H9 (cell line): ENCODE measurements around the gene RNF213. TPM values are rescaled to one million over a fixed set of nuclear protein-coding genes. Genes with fewer than 3 reads are reported as not detected.
A peak's percentile ranks its signal among the peaks of the same experiment; 100 is the strongest.

Experiments
- DNase-seq: peaks from one replicate; pipeline ENCODE4 v3.0.0-alpha.2; 2017
- H2AFZ ChIP-seq: one replicate; pipeline ENCODE4 v1.6.1; 2013; ENCODE audit warnings: mild to moderate bottlenecking, low read length, control low read depth, moderate library complexity
- H2AK5ac ChIP-seq: 2 replicates; pipeline ENCODE4 v1.6.1; 2013; ENCODE audit warnings: low read length, control low read depth, mixed read lengths; ENCODE audit not compliant: insufficient read length
- H2BK120ac ChIP-seq: one replicate; pipeline ENCODE4 v1.6.1; 2013; ENCODE audit warnings: low read depth, mild to moderate bottlenecking, low read length, control low read depth, inconsistent platforms; ENCODE audit not compliant: poor library complexity, severe bottlenecking
- H2BK12ac ChIP-seq: 2 replicates; pipeline ENCODE4 v1.6.1; 2013; ENCODE audit warnings: low read length, control low read depth, mixed read lengths, low read depth; ENCODE audit not compliant: insufficient read length
- H2BK15ac ChIP-seq: 2 replicates; pipeline ENCODE4 v1.6.1; 2013; ENCODE audit warnings: low read depth, low read length, control low read depth
- H2BK20ac ChIP-seq: one replicate; pipeline ENCODE4 v1.6.1; 2013; ENCODE audit warnings: low read depth, mild to moderate bottlenecking, low read length, control low read depth, inconsistent platforms; ENCODE audit not compliant: poor library complexity, severe bottlenecking
- H2BK5ac ChIP-seq: 2 replicates; pipeline ENCODE4 v1.6.1; 2013; ENCODE audit warnings: low read length, control low read depth, mixed read lengths; ENCODE audit not compliant: insufficient read length
- H3K14ac ChIP-seq: 2 replicates; pipeline ENCODE4 v1.6.1; 2013; ENCODE audit warnings: low read length, control low read depth; ENCODE audit not compliant: insufficient read depth
- H3K18ac ChIP-seq: 2 replicates; pipeline ENCODE4 v1.6.1; 2013; ENCODE audit warnings: low read depth, mild to moderate bottlenecking, mixed read lengths, low read length, control low read depth; ENCODE audit not compliant: insufficient read length
- H3K23ac ChIP-seq: 2 replicates; pipeline ENCODE4 v1.6.1; 2013; ENCODE audit warnings: low read length, control low read depth, mixed read lengths, low read depth; ENCODE audit not compliant: insufficient read length
- H3K23me2 ChIP-seq: 2 replicates; pipeline ENCODE4 v1.6.1; 2013; ENCODE audit warnings: low read depth, mild to moderate bottlenecking, mixed read lengths, low read length, control low read depth; ENCODE audit not compliant: insufficient read length, poor library complexity, severe bottlenecking
- H3K27ac ChIP-seq: 2 replicates; pipeline ENCODE4 v1.5.1; 2013; ENCODE audit warnings: low read length, control low read depth, mixed read lengths, low read depth; ENCODE audit not compliant: insufficient read length
- H3K27me3 ChIP-seq: 2 replicates; pipeline ENCODE4 v1.6.1; 2013; ENCODE audit warnings: low read length, control low read depth, inconsistent platforms; ENCODE audit not compliant: insufficient read depth
- H3K4ac ChIP-seq: 2 replicates; pipeline ENCODE4 v1.6.1; 2013; ENCODE audit warnings: low read depth, mild to moderate bottlenecking, control low read depth, inconsistent platforms, low read length, moderate library complexity
- H3K4me1 ChIP-seq: 2 replicates; pipeline ENCODE4 v1.6.1; 2013; ENCODE audit warnings: low read length, control low read depth, inconsistent platforms; ENCODE audit not compliant: insufficient read depth
- H3K4me2 ChIP-seq: 2 replicates; pipeline ENCODE4 v1.6.1; 2013; ENCODE audit warnings: low read length, control low read depth, mixed read lengths; ENCODE audit not compliant: insufficient read length, insufficient read depth
- H3K56ac ChIP-seq: 2 replicates; pipeline ENCODE4 v1.6.1; 2013; ENCODE audit warnings: low read depth, mild to moderate bottlenecking, mixed read lengths, low read length, control low read depth; ENCODE audit not compliant: insufficient read length
- H3K79me1 ChIP-seq: 2 replicates; pipeline ENCODE4 v1.6.1; 2013; ENCODE audit warnings: low read depth, mild to moderate bottlenecking, moderate library complexity, low read length, control low read depth, inconsistent platforms; ENCODE audit not compliant: insufficient read depth, poor library complexity, severe bottlenecking
- H3K79me2 ChIP-seq: 2 replicates; pipeline ENCODE4 v1.6.1; 2013; ENCODE audit warnings: low read length, control low read depth, inconsistent platforms; ENCODE audit not compliant: insufficient read depth
- H3K9ac ChIP-seq: 2 replicates; pipeline ENCODE4 v1.6.1; 2013; ENCODE audit warnings: low read length, control low read depth, mixed read lengths; ENCODE audit not compliant: insufficient read length; ENCODE audit errors: extremely low read depth
- H3K9me3 ChIP-seq: one replicate; pipeline ENCODE4 v1.6.1; 2013; ENCODE audit warnings: low read depth, low read length, inconsistent platforms; ENCODE audit not compliant: control insufficient read depth
- H3T11ph ChIP-seq: one replicate; pipeline ENCODE4 v1.6.1; 2013; ENCODE audit warnings: mild to moderate bottlenecking, low read length, control low read depth, inconsistent platforms
- H4K20me1 ChIP-seq: one replicate; pipeline ENCODE4 v1.6.1; 2013; ENCODE audit not compliant: control insufficient read depth, insufficient read length, insufficient read depth
- H4K5ac ChIP-seq: 2 replicates; pipeline ENCODE4 v1.6.1; 2013; ENCODE audit warnings: low read depth, mild to moderate bottlenecking, mixed read lengths, low read length, control low read depth; ENCODE audit not compliant: insufficient read length
- H4K8ac ChIP-seq: replicated peaks from 2 replicates; pipeline ENCODE4 v1.6.1; 2013; ENCODE audit warnings: low read length, control low read depth, mixed read lengths, low read depth; ENCODE audit not compliant: insufficient read length
- H4K91ac ChIP-seq: 2 replicates; pipeline ENCODE4 v1.6.1; 2013; ENCODE audit warnings: low read depth, mild to moderate bottlenecking, moderate library complexity, mixed read lengths, low read length, control low read depth; ENCODE audit not compliant: insufficient read length
- H3K27ac Mint-ChIP-seq, 3 experiments: 2 replicates in 2 of 3; 3 replicates in 1 of 3; pipeline ENCODE4 v1.8.0; 2020 to 2021; ENCODE audit warnings: mixed read lengths in 3 of 3, mild to moderate bottlenecking in 1 of 3, moderate library complexity in 1 of 3
- H3K27me3 Mint-ChIP-seq: 2 replicates; pipeline ENCODE4 v1.8.0; 2021; ENCODE audit warnings: low read depth, mild to moderate bottlenecking, moderate library complexity, mixed read lengths
- H3K36me3 Mint-ChIP-seq, 3 experiments: 2 replicates in 2 of 3; 3 replicates in 1 of 3; pipeline ENCODE4 v1.8.0; 2020 to 2021; ENCODE audit warnings: low read depth in 3 of 3, mixed read lengths in 3 of 3; ENCODE audit not compliant: insufficient read depth in 1 of 3
- H3K4me1 Mint-ChIP-seq, 2 experiments: 2 replicates each; pipeline ENCODE4 v1.8.0; 2020; ENCODE audit warnings: mixed read lengths in 2 of 2
- H3K4me3 Mint-ChIP-seq, 2 experiments: 2 replicates in 1 of 2; 3 replicates in 1 of 2; pipeline ENCODE4 v1.8.0; 2020 to 2021; ENCODE audit warnings: mild to moderate bottlenecking in 2 of 2, mixed read lengths in 2 of 2, moderate library complexity in 1 of 2
- H3K9me3 Mint-ChIP-seq, 2 experiments: 2 replicates in 1 of 2; 3 replicates in 1 of 2; pipeline ENCODE4 v1.8.0; 2020; ENCODE audit warnings: mild to moderate bottlenecking in 2 of 2, mixed read lengths in 2 of 2, moderate library complexity in 1 of 2
- CTCF ChIP-seq: fragments of 200-600 bp; sonication (generic); conservative IDR thresholded peaks from 3 replicates; pipeline ENCODE4 v1.8.0; 2021; ENCODE audit warnings: antibody characterized with exemption, mild to moderate bottlenecking
- WGBS: extraction: QIAGEN DNeasy Blood & Tissue Kit; methylation state at CpG from one replicate; pipeline ENCODE4 v1.1.7; 2013; ENCODE audit warnings: missing lambda C conversion rate, low lambda C conversion rate, mixed read lengths; ENCODE audit not compliant: insufficient read length; ENCODE audit errors: extremely low coverage; 5-methylcytosine and 5-hydroxymethylcytosine counted together
- total RNA-seq: library from RNA; stranded (reverse); gene quantifications from 2 replicates; pipeline ENCODE4 v1.2.1, GENCODE V29; 2021

Gene RNF213
- total RNA-seq, 1 experiment from 2014 or later, result 34.3 TPM

DNA sequence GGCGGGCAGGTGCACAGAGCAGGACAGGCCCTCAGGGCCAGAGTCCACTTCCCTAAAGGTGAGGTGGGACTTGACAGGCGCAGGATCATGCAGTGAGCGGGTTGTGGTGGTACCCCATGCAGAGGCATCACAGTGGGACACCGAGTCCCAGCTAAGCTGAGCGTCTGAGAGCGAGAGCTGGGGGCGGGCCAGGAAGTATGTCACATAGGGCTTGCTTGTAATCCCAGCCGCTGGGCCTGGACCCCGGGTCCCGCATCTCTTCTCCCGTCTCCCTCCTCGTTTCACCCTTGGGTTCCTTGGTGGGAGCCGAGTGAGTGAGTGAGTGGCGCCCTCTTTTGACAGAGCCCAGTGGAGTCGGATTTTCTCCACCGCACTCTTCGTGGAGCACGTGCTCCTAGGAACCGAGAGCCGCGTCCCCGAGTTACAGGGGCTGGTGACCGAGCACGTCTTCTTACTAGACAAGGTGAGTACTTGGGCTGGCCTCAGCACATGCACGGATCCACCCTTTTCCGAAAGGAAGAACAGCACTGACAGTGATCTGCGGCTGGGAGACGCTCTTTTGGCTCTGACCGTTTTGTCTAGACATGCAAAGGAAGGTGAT, 103.5 kb downstream of the RNF213 start:
- Histone ChIP-seq H4K20me1 (no peaks in the 10 kb centered on the region), H3K9ac (no peak overlapping the region), H3K79me1 (no peaks in the 10 kb centered on the region), H2AFZ (no peak overlapping the region), H2AK5ac (no peak overlapping the region), H3K4me1 (no peaks in the 10 kb centered on the region), H3K23me2 (no peaks in the 10 kb centered on the region), H4K5ac (no peak overlapping the region), H3K56ac (no peak overlapping the region), H3K79me2 (no peaks in the 10 kb centered on the region), H2BK15ac (no peak overlapping the region), H3K23ac (no peak overlapping the region), H3K18ac (no peak overlapping the region), H2BK120ac (no peak overlapping the region), H3K9me3 (no peaks in the 10 kb centered on the region), H4K91ac (no peak overlapping the region), H2BK12ac (no peak overlapping the region), H3K4ac (no peak overlapping the region), H3K27me3 (no peaks in the 10 kb centered on the region), H4K8ac (no peak overlapping the region), H3K4me2 (no peak overlapping the region), H2BK20ac (no peak overlapping the region), H3K14ac (no peak overlapping the region), H3K27ac (no peak overlapping the region), H3T11ph (no peak overlapping the region), H2BK5ac (no peak overlapping the region)
- H3K4me1 Mint-ChIP-seq, result no peaks in the 10 kb centered on the region
- no CpG with 5 or more reads among the region's 29 CpGs for WGBS
- peak; percentile 66 for TF ChIP-seq CTCF
- peak; percentile 75 for DNase-seq
- H3K27ac Mint-ChIP-seq, result peak overlapping the region in 1 of 3 experiments; percentile 88; a peak in 1 of 7 replicates
- H3K9me3 Mint-ChIP-seq, result no peaks in the 10 kb centered on the region
- no peaks in the 10 kb centered on the region for H3K27me3 Mint-ChIP-seq
- no peak overlapping the region for H3K4me3 Mint-ChIP-seq
- peaks cover 27 to 77% (median 57%) of the 10 kb centered on the region in 3 experiments for H3K36me3 Mint-ChIP-seq
